K562 (cell line): Measurements from ENCODE around the gene RNF212B. TPM values are rescaled to one million over a fixed set of nuclear protein-coding genes. Genes with fewer than 3 reads are reported as not detected.

Experiments used
- ASH1L ChIP-seq: fragments of 450-650 bp; IDR thresholded peaks from 2 replicates; pipeline ENCODE4 v1.6.1; 2018; ENCODE audit warnings: borderline replicate concordance, mild to moderate bottlenecking, low read depth; ENCODE audit not compliant: partially characterized antibody
- BCLAF1 ChIP-seq, 2 experiments: fragments of 450-650 bp in 1 of 2; IDR thresholded peaks; 2 replicates each; pipeline ENCODE4 v1.6.1; 2011 to 2017; ENCODE audit warnings: low read depth in 2 of 2, antibody characterized with exemption in 1 of 2, borderline replicate concordance in 1 of 2, low read length in 1 of 2, mild to moderate bottlenecking in 1 of 2, mixed read lengths in 1 of 2; ENCODE audit not compliant: control insufficient read depth in 1 of 2
- FOXA1 ChIP-seq: fragments of 450-650 bp; IDR thresholded peaks from 2 replicates; pipeline ENCODE4 v1.6.1; 2016; ENCODE audit warnings: mild to moderate bottlenecking, borderline replicate concordance
- HMG20A ChIP-seq: fragments of 450-650 bp; formaldehyde crosslinking; conservative IDR thresholded peaks from 2 replicates; pipeline ENCODE4 v1.4.0; 2020; ENCODE audit warnings: mild to moderate bottlenecking, mixed read lengths
- HNRNPL ChIP-seq: fragments of 200-400 bp; formaldehyde crosslinking; IDR thresholded peaks from 2 replicates; pipeline ENCODE4 v1.6.1; 2017; ENCODE audit warnings: low read depth, mild to moderate bottlenecking, low read length
- HNRNPLL ChIP-seq: fragments of 200-400 bp; formaldehyde crosslinking; IDR thresholded peaks from 2 replicates; pipeline ENCODE4 v1.6.1; 2017; ENCODE audit warnings: low read length, low read depth, mild to moderate bottlenecking; ENCODE audit not compliant: poor library complexity, severe bottlenecking
- JUN ChIP-seq, 2 experiments: sonication (generic) in 1 of 2; formaldehyde crosslinking in 1 of 2; IDR thresholded peaks; 2 replicates each; pipeline versions ENCODE4 v1.6.1 to v1.8.0; 2012 to 2022; ENCODE audit warnings: borderline replicate concordance in 2 of 2, mild to moderate bottlenecking in 2 of 2, improper control_type of control experiment in 1 of 2, low read depth in 1 of 2, low read length in 1 of 2, missing genetic modification reagents in 1 of 2
- L3MBTL2 ChIP-seq: fragments of 450-650 bp; IDR thresholded peaks from 2 replicates; pipeline ENCODE4 v1.6.1; 2016; ENCODE audit warnings: mild to moderate bottlenecking, moderate library complexity
- MTA1 ChIP-seq: fragments of 450-650 bp; IDR thresholded peaks from 2 replicates; pipeline ENCODE4 v1.6.1; 2017; ENCODE audit warnings: borderline replicate concordance
- MYC ChIP-seq, 2 experiments: fragments of 250-450 bp in 1 of 2; sonication (Bioruptor Pico) in 1 of 2; IDR thresholded peaks; 2 replicates each; pipeline versions ENCODE4 v1.5.1 to v1.6.1; 2012 to 2021; ENCODE audit warnings: low read depth in 2 of 2, borderline replicate concordance in 1 of 2, improper control_type of control experiment in 1 of 2, low read length in 1 of 2, mild to moderate bottlenecking in 1 of 2, moderate library complexity in 1 of 2
- NR2C2 ChIP-seq, 2 experiments: fragments of 200-800 bp in 1 of 2; sonication (Bioruptor generic) in 1 of 2; sonication (generic) in 1 of 2; formaldehyde crosslinking in 1 of 2; IDR thresholded peaks; 2 replicates each; pipeline versions ENCODE4 v1.6.1 to v1.8.0; 2016 to 2022; ENCODE audit warnings: mild to moderate bottlenecking in 1 of 2, missing compliant biosample characterization in 1 of 2, missing genetic modification characterization in 1 of 2, missing genetic modification reagents in 1 of 2
- NRF1 ChIP-seq, 2 experiments: fragments of 450-650 bp; IDR thresholded peaks in 1 of 2; conservative IDR thresholded peaks in 1 of 2; 2 replicates each; pipeline ENCODE4 v1.6.1; 2014; ENCODE audit warnings: mild to moderate bottlenecking in 2 of 2
- PATZ1 ChIP-seq: fragments of 250-450 bp; sonication (Bioruptor Pico); IDR thresholded peaks from 2 replicates; pipeline ENCODE4 v1.5.0; 2020; ENCODE audit warnings: mild to moderate bottlenecking, borderline replicate concordance
- SAP30 ChIP-seq: fragments of 200-600 bp; sonication (generic); IDR thresholded peaks from 2 replicates; pipeline ENCODE4 v1.6.1; 2012; ENCODE audit warnings: borderline replicate concordance, low read depth, mild to moderate bottlenecking, moderate library complexity, low read length, control low read depth, inconsistent platforms; ENCODE audit not compliant: insufficient read depth, poor library complexity, severe bottlenecking
- SMARCC2 ChIP-seq: fragments of 450-650 bp; IDR thresholded peaks from 2 replicates; pipeline ENCODE4 v1.6.1; 2017; ENCODE audit warnings: antibody characterized with exemption, moderate library complexity, mild to moderate bottlenecking, low read depth
- TGIF2 ChIP-seq: sonication (generic); formaldehyde crosslinking; IDR thresholded peaks from 2 replicates; pipeline ENCODE4 v1.8.1; 2022; ENCODE audit warnings: mild to moderate bottlenecking, missing genetic modification reagents, moderate library complexity
- WHSC1 ChIP-seq: IDR thresholded peaks from one replicate; pipeline ENCODE4 v1.6.1; 2012; ENCODE audit warnings: low read length, control low read depth, inconsistent platforms
- ZKSCAN8 ChIP-seq: fragments of 200-800 bp; sonication (Bioruptor generic); IDR thresholded peaks from 2 replicates; pipeline ENCODE4 v1.6.1; 2016; ENCODE audit warnings: missing genetic modification characterization, missing compliant biosample characterization
- ZNF23 ChIP-seq: fragments of 250-450 bp; sonication (Bioruptor Pico); IDR thresholded peaks from 2 replicates; pipeline ENCODE4 v1.4.0; 2020; ENCODE audit warnings: mild to moderate bottlenecking
- ZNF282 ChIP-seq: sonication (generic); formaldehyde crosslinking; IDR thresholded peaks from 2 replicates; pipeline ENCODE4 v1.8.1; 2023; ENCODE audit warnings: missing genetic modification reagents
- ZNF717 ChIP-seq: fragments of 250-450 bp; sonication (Bioruptor Pico); IDR thresholded peaks from 2 replicates; pipeline ENCODE4 v1.5.0; 2021
- polyA plus RNA-seq, 8 experiments: library from polyadenylated mRNA; depleted of rRNA in 4 of 8; stranded (reverse) in 5 of 8; unstranded in 3 of 8; fragments of >200 nt; fragmentation: Nextera tagmentation in 2 of 8; fragmentation: Illumina TruSeq in 1 of 8; extraction: Ambion mirVana in 2 of 8; extraction: Trizol in 1 of 8; gene quantifications; 2 replicates each; pipeline versions ENCODE4 v1.2.1 to v1.2.3, GENCODE V29; 2011 to 2014; ENCODE audit warnings: inconsistent platforms in 1 of 8, missing spikeins in 1 of 8
- total RNA-seq, 7 experiments: library from RNA; depleted of rRNA in 6 of 7; stranded (reverse); fragments of >200 nt in 6 of 7; fragmentation: Illumina TruSeq in 2 of 7; extraction: Trizol in 2 of 7; gene quantifications; 2 replicates each; pipeline versions ENCODE4 v1.2.1 to v1.2.3, GENCODE V29; 2011 to 2021; ENCODE audit warnings: low replicate concordance in 1 of 7
- TF ChIP-seq, protein P1 (sequence below), 2 experiments: fragments of 450-650 bp in 1 of 2; sonication (generic) in 1 of 2; formaldehyde crosslinking; conservative IDR thresholded peaks; 2 replicates each; pipeline versions ENCODE4 v1.4.0 to v1.8.1; 2020 to 2022; ENCODE audit warnings: mild to moderate bottlenecking in 1 of 2, missing genetic modification reagents in 1 of 2

RNF212B gene
- total and polyA plus RNA-seq, 9 of the 15 experiments (the other 6 are each of a cell fraction or from before 2014, with no cell fraction given) = 0.15 to 0.43 (median 0.27) TPM; not detected in 3

DNA sequence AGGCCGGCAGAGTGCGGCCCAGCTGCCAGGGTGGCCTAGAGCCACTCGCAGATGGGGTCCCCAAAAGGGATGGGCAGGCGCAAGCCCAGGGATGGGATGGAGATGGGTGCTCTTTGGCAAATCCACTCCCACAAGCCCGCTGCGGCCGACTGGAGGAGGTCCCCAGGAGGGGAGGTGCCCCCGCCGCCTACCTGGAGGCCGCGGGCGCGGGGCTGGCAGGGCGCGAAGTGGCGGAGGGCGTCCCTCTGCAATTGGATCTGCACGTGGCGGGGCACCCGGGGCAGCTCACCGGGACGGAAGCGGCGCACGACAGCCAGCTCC is 64.2 kb downstream of the RNF212B start (continued):
- TF ChIP-seq MYC (IDR thresholded peaks at IDR 0.05; ENCODE audit: low read depth, low read length) (peak; percentile 39; the same call in 1 of the 2 replicates), MYC (CRISPR knock-in tag; IDR thresholded peaks at IDR 0.05; ENCODE audit: borderline replicate concordance, low read depth) (peak; percentile 73; the same call in 1 of the 2 replicates), MTA1 (no peak), NR2C2 (CRISPR knock-in tag; IDR thresholded peaks at IDR 0.05) (no peak), NR2C2 (tag; IDR thresholded peaks at IDR 0.05) (peak; percentile 12; the same call in 1 of the 2 replicates), SAP30 (peak; percentile 74), FOXA1 (no peak), HNRNPL (peak; percentile 95; the same call in 1 of the 2 replicates), TGIF2 (CRISPR knock-in tag) (0 out of 2 replicates have a peak, but pooled peaks have one; percentile 33), ZNF23 (CRISPR knock-in tag) (no peak), ZKSCAN8 (no peak), PATZ1 (no peak), ZNF717 (CRISPR knock-in tag) (no peak), ZNF282 (CRISPR knock-in tag) (no peak), HMG20A (no peak), L3MBTL2 (peak; percentile 95), ASH1L (no peak), HNRNPLL (no peak), BCLAF1 (IDR thresholded peaks at IDR 0.05; ENCODE audit: borderline replicate concordance in 1 of 2, control insufficient read depth in 1 of 2, low read depth in 2 of 2, low read length in 1 of 2) (no peak), NRF1 (conservative IDR thresholded peaks at IDR 0.05 in 1 of 2, IDR thresholded peaks at IDR 0.05 in 1 of 2) (no peak; a peak in 2 of 4 replicates), WHSC1 (no peak), SMARCC2 (no peak), JUN (IDR thresholded peaks at IDR 0.05; ENCODE audit: borderline replicate concordance, low read depth, low read length) (no peak), JUN (CRISPR knock-in tag; IDR thresholded peaks at IDR 0.05; ENCODE audit: borderline replicate concordance) (no peak)
- TF ChIP-seq, protein P1, sequence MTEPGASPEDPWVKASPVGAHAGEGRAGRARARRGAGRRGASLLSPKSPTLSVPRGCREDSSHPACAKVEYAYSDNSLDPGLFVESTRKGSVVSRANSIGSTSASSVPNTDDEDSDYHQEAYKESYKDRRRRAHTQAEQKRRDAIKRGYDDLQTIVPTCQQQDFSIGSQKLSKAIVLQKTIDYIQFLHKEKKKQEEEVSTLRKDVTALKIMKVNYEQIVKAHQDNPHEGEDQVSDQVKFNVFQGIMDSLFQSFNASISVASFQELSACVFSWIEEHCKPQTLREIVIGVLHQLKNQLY (CRISPR knock-in tag; conservative IDR thresholded peaks at IDR 0.05) = no peak
